Loucy (cell line): Measurements from ENCODE around the gene TMEM201.

Experiments
- H2AFZ ChIP-seq: fragments of 200-600 bp; sonication (generic); 2 replicates; pipeline ENCODE4 v1.6.0; 2016; ENCODE audit warnings: antibody characterized with exemption, mild to moderate bottlenecking, low read length, moderate library complexity
- H3F3A ChIP-seq: fragments of 200-600 bp; 2 replicates; pipeline ENCODE4 v1.6.0; 2016; ENCODE audit warnings: antibody characterized with exemption, low read depth, mild to moderate bottlenecking
- H3K27me3 ChIP-seq: fragments of 200-600 bp; sonication (generic); 2 replicates; pipeline ENCODE4 v1.6.1; 2014; ENCODE audit warnings: low read length, mild to moderate bottlenecking; ENCODE audit not compliant: insufficient read depth, poor library complexity, severe bottlenecking
- H3K36me3 ChIP-seq: fragments of 200-600 bp; sonication (generic); 2 replicates; pipeline ENCODE4 v1.6.1; 2016; ENCODE audit warnings: low read length; ENCODE audit not compliant: insufficient read depth
- H3K4me1 ChIP-seq: fragments of 200-600 bp; sonication (generic); 2 replicates; pipeline ENCODE4 v1.5.1; 2014; ENCODE audit warnings: low read length, mild to moderate bottlenecking; ENCODE audit not compliant: insufficient read depth, poor library complexity, severe bottlenecking
- H3K4me2 ChIP-seq: fragments of 200-600 bp; sonication (generic); 2 replicates; pipeline ENCODE4 v1.6.0; 2014; ENCODE audit warnings: antibody characterized with exemption, low read length, low read depth, mild to moderate bottlenecking; ENCODE audit not compliant: poor library complexity, severe bottlenecking
- H3K4me3 ChIP-seq: fragments of 200-600 bp; sonication (generic); 2 replicates; pipeline ENCODE4 v1.5.1; 2014; ENCODE audit warnings: low read length, mild to moderate bottlenecking, mixed read lengths; ENCODE audit not compliant: poor library complexity, severe bottlenecking
- H3K79me2 ChIP-seq: fragments of 200-600 bp; sonication (generic); 2 replicates; pipeline ENCODE4 v1.6.1; 2014; ENCODE audit warnings: low read length; ENCODE audit not compliant: insufficient read depth
- H3K9ac ChIP-seq: fragments of 200-600 bp; sonication (generic); 2 replicates; pipeline ENCODE4 v1.6.0; 2014; ENCODE audit warnings: mild to moderate bottlenecking, low read depth, low read length, moderate library complexity; ENCODE audit not compliant: poor library complexity, severe bottlenecking
- H3K9me2 ChIP-seq: fragments of 200-600 bp; sonication (generic); replicated peaks from 2 replicates; pipeline ENCODE4 v1.6.1; 2016; ENCODE audit warnings: low read depth, low read length, mixed read lengths
- H3K9me3 ChIP-seq: fragments of 200-600 bp; sonication (generic); 2 replicates; pipeline ENCODE4 v1.6.1; 2014; ENCODE audit warnings: mild to moderate bottlenecking, antibody characterized with exemption, low read length, low read depth; ENCODE audit not compliant: insufficient read depth
- H4K20me1 ChIP-seq: fragments of 200-600 bp; sonication (generic); 2 replicates; pipeline ENCODE4 v1.6.0; 2014; ENCODE audit warnings: antibody characterized with exemption, low read length, mild to moderate bottlenecking; ENCODE audit not compliant: insufficient read depth, poor library complexity, severe bottlenecking
- CTCF ChIP-seq: fragments of 200-600 bp; sonication (generic); conservative IDR thresholded peaks from 2 replicates; pipeline ENCODE4 v1.5.1; 2014; ENCODE audit warnings: mild to moderate bottlenecking, antibody characterized with exemption, low read length
- EZH2phosphoT487 ChIP-seq: fragments of 200-600 bp; IDR thresholded peaks from 2 replicates; pipeline ENCODE4 v1.6.1; 2018; ENCODE audit warnings: antibody characterized with exemption, mild to moderate bottlenecking, moderate library complexity, borderline replicate concordance

Gene TMEM201

DNA sequence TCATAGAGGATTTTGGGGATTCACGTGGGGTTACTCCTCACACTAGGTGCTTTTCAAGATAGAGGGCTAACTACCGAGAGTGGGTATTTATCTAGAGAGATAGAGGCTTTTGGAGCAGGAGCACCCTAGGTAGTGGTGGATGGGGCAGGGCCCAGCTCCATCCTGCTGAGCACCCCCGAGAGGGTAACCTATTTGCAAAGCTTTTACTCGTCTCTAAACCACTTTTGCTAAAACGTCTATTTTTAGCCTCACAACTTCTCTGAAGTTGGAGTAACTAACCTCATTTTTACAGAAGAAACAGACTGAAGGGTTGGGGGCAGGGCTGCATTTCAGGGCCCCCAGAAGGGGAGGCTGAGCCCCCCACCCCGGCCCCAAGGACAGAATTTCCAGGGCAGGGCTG lies 50.5 kb downstream of the TMEM201 start:
- H2AFZ ChIP-seq = no peak overlapping the region
- TF ChIP-seq EZH2phosphoT487 (no peak), CTCF (no peak)
- no peaks in the 10 kb centered on the region for H3K79me2 ChIP-seq
- no peaks in the 10 kb centered on the region for H3K4me1 ChIP-seq
- no peak overlapping the region for H3K9ac ChIP-seq
- H4K20me1 ChIP-seq = no peaks in the 10 kb centered on the region
- no peak overlapping the region for H3K4me2 ChIP-seq
- H3K9me2 ChIP-seq = no peaks in the 10 kb centered on the region
- H3F3A ChIP-seq = no peaks in the 10 kb centered on the region
- no peaks in the 10 kb centered on the region for H3K27me3 ChIP-seq
- no peak overlapping the region for H3K4me3 ChIP-seq
- no peaks in the 10 kb centered on the region for H3K36me3 ChIP-seq
- no peaks in the 10 kb centered on the region for H3K9me3 ChIP-seq

GRCh38 chr1:9643351-9644256 lies 54.9 kb downstream of the TMEM201 start:
- no peaks in the 10 kb centered on the region for H4K20me1 ChIP-seq
- H3K9me2 ChIP-seq = no peaks in the 10 kb centered on the region
- H2AFZ ChIP-seq = no peak overlapping the region; the same call in 1 of the 2 replicates
- TF ChIP-seq CTCF (no peak), EZH2phosphoT487 (no peak)
- no peaks in the 10 kb centered on the region for H3K4me1 ChIP-seq
- H3K79me2 ChIP-seq = no peaks in the 10 kb centered on the region
- H3K27me3 ChIP-seq = no peaks in the 10 kb centered on the region
- no peak overlapping the region for H3K9ac ChIP-seq
- H3K4me2 ChIP-seq = no peak overlapping the region
- H3F3A ChIP-seq = no peaks in the 10 kb centered on the region
- H3K36me3 ChIP-seq = no peaks in the 10 kb centered on the region
- H3K4me3 ChIP-seq = no peak overlapping the region
- H3K9me3 ChIP-seq = no peaks in the 10 kb centered on the region

DNA sequence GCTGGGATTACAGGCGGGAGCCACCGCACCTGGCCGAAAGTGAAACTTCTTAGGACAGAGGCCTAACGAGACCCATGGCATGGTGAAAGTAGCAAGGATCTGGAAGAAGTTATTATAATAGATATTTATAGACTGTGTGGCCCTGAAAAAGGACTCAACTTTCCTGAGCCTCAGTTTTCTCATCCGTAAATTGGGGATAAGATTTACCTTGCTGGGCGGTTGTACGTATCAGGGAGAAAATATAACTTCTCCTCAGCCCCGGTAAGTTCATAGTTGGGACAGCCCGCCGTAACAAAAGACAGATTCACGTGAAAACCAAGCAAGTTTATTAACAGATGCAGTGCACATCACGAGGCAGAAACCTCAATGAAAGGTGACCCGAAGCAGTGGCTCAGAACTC lies 57.3 kb downstream of the TMEM201 start:
- H3K27me3 ChIP-seq = peaks cover 4% of the 10 kb centered on the region
- no peaks in the 10 kb centered on the region for H3F3A ChIP-seq
- H3K9me2 ChIP-seq = no peaks in the 10 kb centered on the region
- H3K36me3 ChIP-seq = no peaks in the 10 kb centered on the region
- H3K4me2 ChIP-seq = no peak overlapping the region
- no peaks in the 10 kb centered on the region for H3K79me2 ChIP-seq
- no peak for TF ChIP-seq CTCF
- TF ChIP-seq EZH2phosphoT487 = no peak
- no peak overlapping the region for H2AFZ ChIP-seq
- H3K9ac ChIP-seq = no peak overlapping the region
- H3K9me3 ChIP-seq = no peaks in the 10 kb centered on the region
- H3K4me3 ChIP-seq = no peak overlapping the region
- H3K4me1 ChIP-seq = peaks cover under 1% of the 10 kb centered on the region
- H4K20me1 ChIP-seq = no peaks in the 10 kb centered on the region
